GM19035 (cell line): ENCODE results near the gene ZFP36L2.

ENCODE experiments used
- ATAC-seq: cut with Tn5 transposase; IDR thresholded peaks from one replicate; pipeline ENCODE4 v1.9.1; 2021; ENCODE audit not compliant: unreplicated experiment

ZFP36L2 gene

GRCh38 chr2:43224131-43224570 is 2.3 kb downstream of the ZFP36L2 start:
- ATAC-seq = no peak

- no peak for ATAC-seq
Measured at GRCh38 chr2:43223521-43224001, 2.8 kb downstream of the ZFP36L2 start.

GRCh38 chr2:43222475-43223309 is 3.7 kb downstream of the ZFP36L2 start:
- ATAC-seq = no peak

- no peak for ATAC-seq
Measured at GRCh38 chr2:43221763-43222474, 4.5 kb downstream of the ZFP36L2 start.

- no peak for ATAC-seq
Measured at GRCh38 chr2:43221124-43221762, 5.2 kb downstream of the ZFP36L2 start.

GRCh38 chr2:43220760-43221123 is 5.7 kb downstream of the ZFP36L2 start:
- no peak for ATAC-seq

- ATAC-seq = no peak
Measured at GRCh38 chr2:43220229-43220751, 6.1 kb downstream of the ZFP36L2 start.

GRCh38 chr2:43219383-43220228 is 6.8 kb downstream of the ZFP36L2 start:
- peak; percentile 62 for ATAC-seq

- peak; percentile 35 for ATAC-seq
Measured at GRCh38 chr2:43218702-43219382, 7.6 kb downstream of the ZFP36L2 start.

GRCh38 chr2:43218155-43218701 is 8.2 kb downstream of the ZFP36L2 start:
- ATAC-seq = no peak

GRCh38 chr2:43217228-43218154 is 8.9 kb downstream of the ZFP36L2 start:
- no peak for ATAC-seq

- no peak for ATAC-seq
Measured at GRCh38 chr2:43216629-43217028, 9.8 kb downstream of the ZFP36L2 start.

- no peak for ATAC-seq
Measured at GRCh38 chr2:43215673-43216255, 10.6 kb downstream of the ZFP36L2 start.

- ATAC-seq = no peak
Measured at GRCh38 chr2:43214253-43214652, 12.2 kb downstream of the ZFP36L2 start.

GRCh38 chr2:43212931-43213330 is 13.5 kb downstream of the ZFP36L2 start:
- no peak for ATAC-seq

GRCh38 chr2:43212216-43212835 is 14.1 kb downstream of the ZFP36L2 start:
- ATAC-seq = no peak

GRCh38 chr2:43210467-43211303 is 15.7 kb downstream of the ZFP36L2 start:
- ATAC-seq = no peak
